HepG2 (cell line): ENCODE measurements around the gene ACACA. TPM values are rescaled to one million over a fixed set of nuclear protein-coding genes. Genes with fewer than 3 reads are reported as not detected.

Source experiments
- CREM ChIP-seq, 2 experiments: sonication (generic) in 1 of 2; formaldehyde crosslinking in 1 of 2; IDR thresholded peaks; 2 replicates each; pipeline versions ENCODE4 v1.4.0 to v1.6.1; 2016 to 2020; ENCODE audit warnings: antibody characterized with exemption in 1 of 2, mild to moderate bottlenecking in 1 of 2, missing genetic modification reagents in 1 of 2
- DBP ChIP-seq: sonication (generic); formaldehyde crosslinking; IDR thresholded peaks from 2 replicates; pipeline ENCODE4 v1.4.0; 2020; ENCODE audit warnings: missing genetic modification reagents; ENCODE audit errors: not compliant biosample characterization
- DRAP1 ChIP-seq: IDR thresholded peaks from 2 replicates; pipeline ENCODE4 v1.6.1; 2016; ENCODE audit warnings: missing genetic modification reagents, missing compliant biosample characterization
- HNF1A ChIP-seq, 2 experiments: sonication (generic) in 1 of 2; formaldehyde crosslinking in 1 of 2; IDR thresholded peaks; 2 replicates each; pipeline versions ENCODE4 v1.4.0 to v1.6.1; 2016 to 2020; ENCODE audit warnings: borderline replicate concordance in 1 of 2, low read depth in 1 of 2, mild to moderate bottlenecking in 1 of 2, missing genetic modification reagents in 1 of 2
- HNF4G ChIP-seq, 2 experiments: sonication (generic) in 1 of 2; formaldehyde crosslinking in 1 of 2; IDR thresholded peaks; 2 replicates each; pipeline versions ENCODE4 v1.4.0 to v1.6.1; 2011 to 2020; ENCODE audit warnings: borderline replicate concordance in 2 of 2, low read depth in 2 of 2, mild to moderate bottlenecking in 2 of 2, low read length in 1 of 2, missing genetic modification reagents in 1 of 2, moderate library complexity in 1 of 2
- MTA3 ChIP-seq: sonication (generic); formaldehyde crosslinking; IDR thresholded peaks from 2 replicates; pipeline ENCODE4 v1.4.0; 2020; ENCODE audit warnings: missing genetic modification reagents
- MYC ChIP-seq: sonication (generic); formaldehyde crosslinking; IDR thresholded peaks from 2 replicates; pipeline ENCODE4 v1.9.0; 2021; ENCODE audit warnings: missing genetic modification reagents, borderline replicate concordance
- POGZ ChIP-seq: sonication (generic); formaldehyde crosslinking; IDR thresholded peaks from 2 replicates; pipeline ENCODE4 v1.4.0; 2020; ENCODE audit warnings: mild to moderate bottlenecking, missing genetic modification reagents
- POLR2AphosphoS5 ChIP-seq: IDR thresholded peaks from 2 replicates; pipeline ENCODE4 v1.6.1; 2012; ENCODE audit warnings: low read depth, low read length
- RARA ChIP-seq: IDR thresholded peaks from 2 replicates; pipeline ENCODE4 v1.6.1; 2016; ENCODE audit warnings: missing genetic modification reagents, missing compliant biosample characterization
- RBFOX2 ChIP-seq: fragments of 200-400 bp; formaldehyde crosslinking; IDR thresholded peaks from 2 replicates; pipeline ENCODE4 v1.6.1; 2017; ENCODE audit warnings: low read depth, mild to moderate bottlenecking, low read length
- REPIN1 ChIP-seq: sonication (generic); formaldehyde crosslinking; IDR thresholded peaks from 2 replicates; pipeline ENCODE4 v1.8.0; 2022; ENCODE audit warnings: missing genetic modification reagents, low read depth, mild to moderate bottlenecking, borderline replicate concordance
- ZKSCAN1 ChIP-seq: fragments of 150-350 bp; IDR thresholded peaks from 2 replicates; pipeline ENCODE4 v1.6.1; 2014; ENCODE audit warnings: low read length
- ZMYM3 ChIP-seq: sonication (generic); formaldehyde crosslinking; IDR thresholded peaks from 2 replicates; pipeline ENCODE4 v1.5.1; 2020; ENCODE audit warnings: mild to moderate bottlenecking, missing genetic modification reagents
- ZNF446 ChIP-seq: sonication (generic); formaldehyde crosslinking; IDR thresholded peaks from 2 replicates; pipeline ENCODE4 v1.5.0; 2020; ENCODE audit warnings: mild to moderate bottlenecking, missing genetic modification reagents
- ZNF549 ChIP-seq: sonication (generic); formaldehyde crosslinking; IDR thresholded peaks from 2 replicates; pipeline ENCODE4 v1.5.0; 2020; ENCODE audit warnings: missing genetic modification reagents
- ZNF788 ChIP-seq: sonication (generic); formaldehyde crosslinking; IDR thresholded peaks from 2 replicates; pipeline ENCODE4 v1.5.0; 2020; ENCODE audit warnings: mild to moderate bottlenecking, missing genetic modification reagents, borderline replicate concordance
- polyA plus RNA-seq, 8 experiments: library from polyadenylated mRNA; depleted of rRNA in 3 of 8; stranded (reverse) in 7 of 8; unstranded in 1 of 8; fragments of >200 nt; fragmentation: Illumina TruSeq in 4 of 8; extraction: Trizol in 4 of 8; gene quantifications; 2 replicates each; pipeline versions ENCODE4 v1.2.1 to v1.2.3, GENCODE V29; 2011 to 2016; ENCODE audit warnings: low read depth in 4 of 8, missing spikeins in 1 of 8, mixed read lengths in 1 of 8; ENCODE audit not compliant: insufficient read depth in 1 of 8
- total RNA-seq, 5 experiments: library from RNA; depleted of rRNA; stranded (reverse); fragments of >200 nt; fragmentation: Illumina TruSeq; extraction: Trizol; gene quantifications; 2 replicates each; pipeline ENCODE4 v1.2.3, GENCODE V29; 2016; ENCODE audit warnings: low read depth in 1 of 5
- TF ChIP-seq, protein P1 (sequence below), 2 experiments: fragments of 450-650 bp in 1 of 2; sonication (generic) in 1 of 2; formaldehyde crosslinking; IDR thresholded peaks; 2 replicates each; pipeline versions ENCODE4 v1.5.0 to v1.8.0; 2020 to 2022; ENCODE audit warnings: mild to moderate bottlenecking in 1 of 2, missing genetic modification reagents in 1 of 2
- TF ChIP-seq, protein P2 (sequence below): sonication (generic); formaldehyde crosslinking; IDR thresholded peaks from 2 replicates; pipeline ENCODE4 v1.5.0; 2020; ENCODE audit warnings: mild to moderate bottlenecking, missing genetic modification reagents

The ACACA gene
- total and polyA plus RNA-seq, 2 of the 13 experiments (the other 11 are each of a cell fraction or from before 2014, with no cell fraction given), result 39.2 to 47.2 TPM

GRCh38 chr17:37358830-37359681 lies 47.6 kb downstream of the ACACA start (continued):
- TF ChIP-seq HNF1A (IDR thresholded peaks at IDR 0.05; ENCODE audit: low read depth) (no peak), HNF1A (CRISPR knock-in tag; IDR thresholded peaks at IDR 0.05; ENCODE audit: borderline replicate concordance) (no peak; the same call in 1 of the 2 replicates), RBFOX2 (peak; percentile 89), POGZ (peak; percentile 68), DBP (peak; percentile 58), POLR2AphosphoS5 (peak; percentile 76), ZKSCAN1 (no peak), ZMYM3 (no peak), REPIN1 (CRISPR knock-in tag) (peak; percentile 20; the same call in 1 of the 2 replicates), ZNF788 (CRISPR knock-in tag) (peak; percentile 63; the same call in 1 of the 2 replicates), MYC (peak; percentile 93), DRAP1 (no peak; the same call in none of the 2 replicates), ZNF446 (CRISPR knock-in tag) (0 out of 2 replicates have a peak, but pooled peaks have one; percentile 64), RARA (CRISPR knock-in tag) (peak; percentile 73; the same call in 1 of the 2 replicates), CREM (IDR thresholded peaks at IDR 0.05) (no peak), CREM (CRISPR knock-in tag; IDR thresholded peaks at IDR 0.05) (no peak), HNF4G (IDR thresholded peaks at IDR 0.05; ENCODE audit: borderline replicate concordance, low read depth, low read length) (no peak), HNF4G (CRISPR knock-in tag; IDR thresholded peaks at IDR 0.05; ENCODE audit: borderline replicate concordance, low read depth) (peak; percentile 11), ZNF549 (no peak), MTA3 (CRISPR knock-in tag) (no peak)
- TF ChIP-seq, protein P1, sequence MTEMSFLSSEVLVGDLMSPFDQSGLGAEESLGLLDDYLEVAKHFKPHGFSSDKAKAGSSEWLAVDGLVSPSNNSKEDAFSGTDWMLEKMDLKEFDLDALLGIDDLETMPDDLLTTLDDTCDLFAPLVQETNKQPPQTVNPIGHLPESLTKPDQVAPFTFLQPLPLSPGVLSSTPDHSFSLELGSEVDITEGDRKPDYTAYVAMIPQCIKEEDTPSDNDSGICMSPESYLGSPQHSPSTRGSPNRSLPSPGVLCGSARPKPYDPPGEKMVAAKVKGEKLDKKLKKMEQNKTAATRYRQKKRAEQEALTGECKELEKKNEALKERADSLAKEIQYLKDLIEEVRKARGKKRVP (CRISPR knock-in tag; IDR thresholded peaks at IDR 0.05), result no peak; a peak in 1 of 4 replicates
- TF ChIP-seq, protein P2, sequence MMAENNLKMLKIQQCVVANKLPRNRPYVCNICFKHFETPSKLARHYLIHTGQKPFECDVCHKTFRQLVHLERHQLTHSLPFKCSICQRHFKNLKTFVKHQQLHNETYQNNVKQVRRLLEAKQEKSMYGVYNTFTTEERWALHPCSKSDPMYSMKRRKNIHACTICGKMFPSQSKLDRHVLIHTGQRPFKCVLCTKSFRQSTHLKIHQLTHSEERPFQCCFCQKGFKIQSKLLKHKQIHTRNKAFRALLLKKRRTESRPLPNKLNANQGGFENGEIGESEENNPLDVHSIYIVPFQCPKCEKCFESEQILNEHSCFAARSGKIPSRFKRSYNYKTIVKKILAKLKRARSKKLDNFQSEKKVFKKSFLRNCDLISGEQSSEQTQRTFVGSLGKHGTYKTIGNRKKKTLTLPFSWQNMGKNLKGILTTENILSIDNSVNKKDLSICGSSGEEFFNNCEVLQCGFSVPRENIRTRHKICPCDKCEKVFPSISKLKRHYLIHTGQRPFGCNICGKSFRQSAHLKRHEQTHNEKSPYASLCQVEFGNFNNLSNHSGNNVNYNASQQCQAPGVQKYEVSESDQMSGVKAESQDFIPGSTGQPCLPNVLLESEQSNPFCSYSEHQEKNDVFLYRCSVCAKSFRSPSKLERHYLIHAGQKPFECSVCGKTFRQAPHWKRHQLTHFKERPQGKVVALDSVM, result no peak; the same call in 1 of the 2 replicates
